Motor neuron (in vitro differentiated cells): ENCODE measurements around the gene CLIC1. TPM values are rescaled to one million over a fixed set of nuclear protein-coding genes. Genes with fewer than 3 reads are reported as not detected.

Source experiments
- ATAC-seq, 8 experiments: fragments of 200-7000 bp; cut with Tn5 transposase; replicated peaks in 6 of 8; 2 replicates each; pipeline ENCODE4 v1.8.0; 2021; ENCODE audit warnings: mild to moderate bottlenecking in 8 of 8, moderate library complexity in 8 of 8
- H3K27ac ChIP-seq, 2 donors: fragments of 250-450 bp; sonication (Bioruptor Pico); 2 replicates each; pipeline ENCODE4 v1.9.0; 2021; ENCODE audit warnings: antibody characterized with exemption in 2 of 2, mild to moderate bottlenecking in 2 of 2, moderate library complexity in 1 of 2
- H3K4me1 ChIP-seq, 2 donors: fragments of 250-450 bp; sonication (Bioruptor Pico); replicated peaks in 1 of 2; 2 replicates each; pipeline ENCODE4 v1.6.1; 2021; ENCODE audit warnings: antibody characterized with exemption in 2 of 2, mild to moderate bottlenecking in 2 of 2, moderate library complexity in 1 of 2
- H3K4me3 ChIP-seq, 5 donors: fragments of 250-450 bp; sonication (Bioruptor Pico); 2 replicates each; pipeline ENCODE4 v1.9.0; 2021; ENCODE audit warnings: antibody characterized with exemption in 5 of 5, mild to moderate bottlenecking in 5 of 5, moderate library complexity in 4 of 5
- WGBS, 10 experiments: fragments of 450-650 bp; shearing (Covaris generic); methylation state at CpG; one replicate each; pipeline ENCODE4 v1.0.0; 2022; 5-methylcytosine and 5-hydroxymethylcytosine counted together
- in situ Hi-C, 9 experiments: fragments of 400-800 bp; cut with MboI; loops; one replicate each; pipeline ENCODE4 v1.15.0; 2021; ENCODE audit warnings: low sequenced_read_pairs in 9 of 9, low pct_unique_long_range_greater_than_20kb in 2 of 9; ENCODE audit not compliant: unreplicated experiment in 9 of 9
- total RNA-seq, 8 experiments: library from RNA; unstranded; fragments of 300-600 nt; gene quantifications; 2 replicates each; pipeline versions ENCODE4 v1.2.3 to v1.2.4, GENCODE V29; 2022

The CLIC1 gene
- 100 to 1,000 TPM in 5 of 8 experiments, 10 to 100 TPM in 3; 73.5 to 627 (median 176) TPM for total RNA-seq

GRCh38 chr6:31736021-31736767 is at the start of gene CLIC1:
Gene CLIC1 (minus strand): TSS chr6:31736530. CDS start chr6:31736300, 230 bp downstream.
- in situ Hi-C loops = no loop called here
- 0 to 20% (median 8%) methylated on average over 1 to 2 of the region's 24 CpGs; no CpG with 5 or more reads in 7 of the 10 experiments for WGBS, 10 experiments
- Histone ChIP-seq H3K27ac (peak within 1 kb of the TSS; percentile 79 to 86), H3K4me3 (peak within 1 kb of the TSS; percentile 24 to 69 (median 57)), H3K4me1 (peaks cover 40 to 43% of the 10 kb centered on the region in 2 donors)
- ATAC-seq = peak; percentile 13 to 49 (median 38)

GRCh38 chr6:31785475-31785874 is 49.1 kb upstream of the CLIC1 start:
- Histone ChIP-seq H3K4me3 (no peak overlapping the region), H3K27ac (no peak overlapping the region), H3K4me1 (no peaks in the 10 kb centered on the region)
- WGBS, 10 experiments = 84 to 100% (median 98%) methylated on average over 1 to 10 of the region's 11 CpGs; no CpG with 5 or more reads in 4 of the 10 experiments
- no peak for ATAC-seq
- in situ Hi-C loops = no loop called here

GRCh38 chr6:31784098-31784925 is 48.0 kb upstream of the CLIC1 start:
- Histone ChIP-seq H3K4me3 (no peak overlapping the region), H3K4me1 (no peaks in the 10 kb centered on the region), H3K27ac (no peak overlapping the region)
- no peak for ATAC-seq
- WGBS, 10 experiments = 80 to 100% (median 97%) methylated on average over 1 to 5 of the region's 15 CpGs; no CpG with 5 or more reads in 2 of the 10 experiments
- in situ Hi-C loops = no loop called here

GRCh38 chr6:31782126-31782855 is 46.0 kb upstream of the CLIC1 start:
- Histone ChIP-seq H3K4me1 (peaks cover 5 to 7% of the 10 kb centered on the region in 2 donors), H3K27ac (no peak overlapping the region), H3K4me3 (no peak overlapping the region)
- peak in 2 of 8 experiments; percentile 6 to 38 for ATAC-seq
- 20 to 100% (median 93%) methylated on average over 1 to 7 of the region's 32 CpGs; no CpG with 5 or more reads in 4 of the 10 experiments for WGBS, 10 experiments
- in situ Hi-C loops = no loop called here

- Histone ChIP-seq H3K4me1 (peaks cover 13 to 15% of the 10 kb centered on the region in 2 donors), H3K4me3 (no peak overlapping the region), H3K27ac (no peak overlapping the region)
- in situ Hi-C loops = no loop called here
- ATAC-seq = no peak
- WGBS, 10 experiments = 80 to 100% (median 99%) methylated on average over 1 to 6 of the region's 23 CpGs; no CpG with 5 or more reads in 4 of the 10 experiments
Measured at GRCh38 chr6:31781244-31782125, 45.2 kb upstream of the CLIC1 start.

- H3K27ac ChIP-seq = no peak overlapping the region
Measured at GRCh38 chr6:31780507-31781243, 44.3 kb upstream of the CLIC1 start.

GRCh38 chr6:31779908-31780307 is 43.6 kb upstream of the CLIC1 start:
- H3K4me3 ChIP-seq = no peak overlapping the region
- ATAC-seq = no peak
- WGBS, 10 experiments = 90 to 100% (median 94%) methylated on average over 2 to 8 of the region's 10 CpGs; no CpG with 5 or more reads in 6 of the 10 experiments
- H3K4me1 ChIP-seq = peaks cover 13 to 17% of the 10 kb centered on the region in 2 donors
- in situ Hi-C loops = no loop called here
- H3K27ac ChIP-seq = no peak overlapping the region

More at GRCh38 chr6:31780507-31781243, 44.3 kb upstream of the CLIC1 start:
- H3K4me1 ChIP-seq = peaks cover 13 to 17% of the 10 kb centered on the region in 2 donors
- 83 to 100% (median 93%) methylated on average over 1 to 11 of the region's 20 CpGs; no CpG with 5 or more reads in 5 of the 10 experiments for WGBS, 10 experiments
- in situ Hi-C loops = no loop called here
- H3K4me3 ChIP-seq = no peak overlapping the region
- ATAC-seq = no peak

GRCh38 chr6:31778999-31779885 is 42.9 kb upstream of the CLIC1 start:
- 93 to 100% (median 94%) methylated on average over 1 to 8 of the region's 43 CpGs; no CpG with 5 or more reads in 7 of the 10 experiments for WGBS, 10 experiments
- peaks cover 13 to 17% of the 10 kb centered on the region in 2 donors for H3K4me1 ChIP-seq
- ATAC-seq = no peak
- H3K27ac ChIP-seq = no peak overlapping the region
- in situ Hi-C loops = no loop called here
- no peak overlapping the region for H3K4me3 ChIP-seq

- no peak for ATAC-seq
- no peak overlapping the region for H3K27ac ChIP-seq
Measured at GRCh38 chr6:31778193-31778592, 41.9 kb upstream of the CLIC1 start.

GRCh38 chr6:31777667-31778050 is 41.3 kb upstream of the CLIC1 start:
- ATAC-seq = no peak
- in situ Hi-C loops = no loop called here
- H3K4me1 ChIP-seq = peaks cover 13 to 17% of the 10 kb centered on the region in 2 donors
- H3K27ac ChIP-seq = no peak overlapping the region
- 90 to 100% (median 100%) methylated on average over 1 to 3 of the region's 5 CpGs; no CpG with 5 or more reads in 7 of the 10 experiments for WGBS, 10 experiments
- H3K4me3 ChIP-seq = no peak overlapping the region

More at GRCh38 chr6:31778193-31778592, 41.9 kb upstream of the CLIC1 start:
- H3K4me3 ChIP-seq = no peak overlapping the region
- H3K4me1 ChIP-seq = peaks cover 13 to 17% of the 10 kb centered on the region in 2 donors
- in situ Hi-C loops = no loop called here
- 83 to 100% (median 100%) methylated on average over 1 of the region's 5 CpGs; no CpG with 5 or more reads in 5 of the 10 experiments for WGBS, 10 experiments
